K562 (cell line): ENCODE data around the gene PDGFRA. TPM values are rescaled to one million over a fixed set of nuclear protein-coding genes. Genes with fewer than 3 reads are reported as not detected.

Experiments used
- ATAC-seq: fragments of 200-7000 bp; cut with Tn5 transposase; 3 replicates; pipeline ENCODE4 v1.9.1; 2020; ENCODE audit warnings: moderate library complexity
- BruUV-seq: library from RNA; stranded (reverse); fragments of 400-500 nt; replicated peaks from 2 replicates; lab custom pipeline; 2021; lab: Mats Ljungman, UMichigan
- CTCF ChIA-PET: fragments of 300-600 bp; formaldehyde crosslinking; extraction: SDS; loops from one replicate; lab custom pipeline; 2021; ENCODE audit warnings: low intra/inter-chr PET ratio; lab: Yijun Ruan, JAX
- POLR2A ChIA-PET: fragments of 300-600, 350-650 bp; sonication (Branson Sonifier 250); formaldehyde crosslinking; extraction: SDS; loops from one replicate; lab custom pipeline; 2021; ENCODE audit warnings: antibody characterized with exemption, inconsistent platforms; lab: Yijun Ruan, JAX
- DNase-seq, 4 experiments: peaks; one replicate each; pipeline versions ENCODE4 v3.0.0 to v3.0.0-alpha.2; 2011 to 2018; ENCODE audit warnings: low spot score in 3 of 4, mixed read lengths in 3 of 4; ENCODE audit errors: extremely low read depth in 1 of 4
- FAIRE-seq: peaks from 2 replicates; lab custom pipeline; 2011; peaks lifted over from hg19 to GRCh38; lab: Jason Lieb, UNC
- H2AFZ ChIP-seq: 2 replicates; pipeline ENCODE4 v1.6.0; 2011; ENCODE audit warnings: low read depth, low read length, control low read depth, inconsistent platforms
- H3K27ac ChIP-seq: fragments of 200-600 bp; 3 replicates; pipeline ENCODE4 v1.8.0; 2011; ENCODE audit warnings: low read depth, mild to moderate bottlenecking, control low read depth, inconsistent platforms, low read length, moderate library complexity, mixed read lengths; ENCODE audit errors: extremely low read depth
- H3K27me3 ChIP-seq, 2 experiments: fragments of 300-600 bp in 1 of 2; 2 replicates in 1 of 2; 3 replicates in 1 of 2; pipeline versions ENCODE4 v1.6.0 to v1.8.0; 2011; ENCODE audit warnings: inconsistent platforms in 2 of 2, low read length in 2 of 2, mild to moderate bottlenecking in 1 of 2, mixed read lengths in 1 of 2, moderate library complexity in 1 of 2; ENCODE audit not compliant: control insufficient read depth in 2 of 2, insufficient read depth in 2 of 2
- H3K36me3 ChIP-seq: fragments of 300-600 bp; 3 replicates; pipeline ENCODE4 v1.8.0; 2011; ENCODE audit warnings: mild to moderate bottlenecking, low read length, inconsistent platforms; ENCODE audit not compliant: control insufficient read depth, insufficient read depth
- H3K4me1 ChIP-seq, 2 experiments: fragments of 200-600 bp in 1 of 2; replicated peaks in 1 of 2; 2 replicates in 1 of 2; 3 replicates in 1 of 2; pipeline versions ENCODE4 v1.5.1 to v1.8.0; 2011; ENCODE audit warnings: inconsistent platforms in 2 of 2, low read length in 2 of 2, mild to moderate bottlenecking in 1 of 2, mixed read lengths in 1 of 2, moderate library complexity in 1 of 2; ENCODE audit not compliant: control insufficient read depth in 2 of 2, insufficient read depth in 2 of 2
- H3K4me2 ChIP-seq: 2 replicates; pipeline ENCODE4 v1.6.1; 2011; ENCODE audit warnings: low read length, control low read depth, inconsistent platforms, mixed read lengths; ENCODE audit not compliant: insufficient read depth
- H3K4me3 ChIP-seq: fragments of 200-600 bp; sonication (generic), shearing (Covaris generic); 2 replicates; pipeline ENCODE4 v1.5.1; 2016; ENCODE audit warnings: control low read depth, inconsistent platforms
- H3K79me2 ChIP-seq: fragments of 200-600 bp; 3 replicates; pipeline ENCODE4 v1.8.0; 2011; ENCODE audit warnings: low read length, inconsistent platforms; ENCODE audit not compliant: control insufficient read depth, insufficient read depth
- H3K9ac ChIP-seq, 2 experiments: 2 replicates each; pipeline versions ENCODE4 v1.6.0 to v1.6.1; 2011; ENCODE audit warnings: low read depth in 2 of 2, low read length in 2 of 2, control low read depth in 1 of 2, inconsistent platforms in 1 of 2, mild to moderate bottlenecking in 1 of 2, mixed read lengths in 1 of 2; ENCODE audit not compliant: insufficient read depth in 1 of 2
- H3K9me1 ChIP-seq: one replicate; pipeline ENCODE4 v1.6.0; 2011; ENCODE audit warnings: inconsistent platforms, mild to moderate bottlenecking, low read length, moderate library complexity; ENCODE audit not compliant: control insufficient read depth, insufficient read depth
- H3K9me3 ChIP-seq: replicated peaks from 2 replicates; pipeline ENCODE4 v1.5.1; 2011; ENCODE audit warnings: low read depth, low read length, inconsistent platforms; ENCODE audit not compliant: control insufficient read depth, insufficient read depth
- H4K20me1 ChIP-seq: replicated peaks from 2 replicates; pipeline ENCODE4 v1.6.1; 2011; ENCODE audit warnings: low read length, inconsistent platforms, mixed read lengths; ENCODE audit not compliant: control insufficient read depth, insufficient read depth
- ADNP ChIP-seq: fragments of 200-800 bp; sonication (Bioruptor generic); IDR thresholded peaks from 2 replicates; pipeline ENCODE4 v1.6.1; 2016; ENCODE audit warnings: missing genetic modification characterization, missing compliant biosample characterization
- ARID3B ChIP-seq: fragments of 250-450 bp; sonication (Bioruptor Pico); IDR thresholded peaks from 2 replicates; pipeline ENCODE4 v1.4.0; 2020; ENCODE audit warnings: borderline replicate concordance
- DMBX1 ChIP-seq: fragments of 250-450 bp; sonication (Bioruptor Pico); IDR thresholded peaks from 2 replicates; pipeline ENCODE4 v1.8.0; 2022; ENCODE audit warnings: inconsistent platforms, mild to moderate bottlenecking, moderate library complexity, borderline replicate concordance
- FOXJ3 ChIP-seq: sonication (generic); formaldehyde crosslinking; IDR thresholded peaks from 2 replicates; pipeline ENCODE4 v1.4.0; 2020; ENCODE audit warnings: mild to moderate bottlenecking, missing genetic modification reagents
- FOXM1 ChIP-seq, 2 experiments: fragments of 450-650 bp in 1 of 2; sonication (generic) in 1 of 2; formaldehyde crosslinking in 1 of 2; IDR thresholded peaks; 2 replicates each; pipeline versions ENCODE4 v1.6.1 to v1.9.0; 2017 to 2022; ENCODE audit warnings: low read depth in 2 of 2, mild to moderate bottlenecking in 2 of 2, missing genetic modification reagents in 1 of 2, moderate library complexity in 1 of 2
- FOXP1 ChIP-seq: sonication (generic); formaldehyde crosslinking; IDR thresholded peaks from 2 replicates; pipeline ENCODE4 v1.8.0; 2022; ENCODE audit warnings: mild to moderate bottlenecking, missing genetic modification reagents
- JUNB ChIP-seq: fragments of 450-650 bp; formaldehyde crosslinking; conservative IDR thresholded peaks from 2 replicates; pipeline ENCODE4 v1.4.0; 2020; ENCODE audit warnings: mild to moderate bottlenecking
- MLLT1 ChIP-seq, 2 experiments: fragments of 450-650 bp; IDR thresholded peaks; 2 replicates each; pipeline ENCODE4 v1.6.1; 2016
- NCOA6 ChIP-seq: fragments of 450-650 bp; IDR thresholded peaks from 2 replicates; pipeline ENCODE4 v1.6.1; 2017; ENCODE audit warnings: mild to moderate bottlenecking
- RFX7 ChIP-seq: fragments of 250-450 bp; sonication (Bioruptor Pico); IDR thresholded peaks from 2 replicates; pipeline ENCODE4 v1.5.1; 2021; ENCODE audit warnings: mild to moderate bottlenecking
- RHOXF2B ChIP-seq: fragments of 250-450 bp; sonication (Bioruptor Pico); conservative IDR thresholded peaks from 2 replicates; pipeline ENCODE4 v1.5.1; 2021
- TARDBP ChIP-seq: fragments of 450-650 bp; IDR thresholded peaks from 2 replicates; pipeline ENCODE4 v1.6.1; 2016
- YBX1 ChIP-seq: fragments of 450-650 bp; IDR thresholded peaks from 2 replicates; pipeline ENCODE4 v1.7.1; 2016; ENCODE audit warnings: mild to moderate bottlenecking
- ZBTB1 ChIP-seq: sonication (generic); formaldehyde crosslinking; IDR thresholded peaks from 2 replicates; pipeline ENCODE4 v1.8.1; 2023; ENCODE audit warnings: missing genetic modification reagents, low read depth, mild to moderate bottlenecking, borderline replicate concordance
- ZBTB7A ChIP-seq: IDR thresholded peaks from 2 replicates; pipeline ENCODE4 v1.6.1; 2011; ENCODE audit warnings: low read depth, mild to moderate bottlenecking, low read length, moderate library complexity, borderline replicate concordance; ENCODE audit not compliant: control insufficient read depth
- ZC3H11A ChIP-seq: IDR thresholded peaks from 2 replicates; pipeline ENCODE4 v1.6.1; 2012; ENCODE audit warnings: low read depth, low read length, improper control_type of control experiment
- ZKSCAN8 ChIP-seq: fragments of 200-800 bp; sonication (Bioruptor generic); IDR thresholded peaks from 2 replicates; pipeline ENCODE4 v1.6.1; 2016; ENCODE audit warnings: missing genetic modification characterization, missing compliant biosample characterization
- ZNF12 ChIP-seq: sonication (generic); formaldehyde crosslinking; IDR thresholded peaks from 2 replicates; pipeline ENCODE4 v1.4.0; 2020; ENCODE audit warnings: mild to moderate bottlenecking, missing genetic modification reagents
- ZNF76 ChIP-seq: fragments of 250-450 bp; sonication (Bioruptor Pico); IDR thresholded peaks from 2 replicates; pipeline ENCODE4 v1.4.0; 2020; ENCODE audit warnings: mild to moderate bottlenecking, moderate library complexity, borderline replicate concordance
- WGBS: fragments of 100-300 bp; shearing (Covaris generic); methylation state at CpG from one replicate; pipeline ENCODE4 v1.1.6; 2016; ENCODE audit warnings: low coverage, mixed read lengths; ENCODE audit not compliant: insufficient coverage; ENCODE audit errors: missing lambda C conversion rate; 5-methylcytosine and 5-hydroxymethylcytosine counted together
- in situ Hi-C: fragments of 300-500 bp; cut with MboI; formaldehyde crosslinking; loops from 4 replicates; pipeline ENCODE4 v1.15.0; 2018; ENCODE audit warnings: inconsistent platforms, mixed read lengths
- intact Hi-C: fragments of 100-400 bp; cut with micrococcal nuclease; formaldehyde crosslinking; loops from 2 replicates; pipeline ENCODE4 v1.14.2; 2022
- polyA plus RNA-seq, 8 experiments: library from polyadenylated mRNA; depleted of rRNA in 4 of 8; stranded (reverse) in 5 of 8; unstranded in 3 of 8; fragments of >200 nt; fragmentation: Nextera tagmentation in 2 of 8; fragmentation: Illumina TruSeq in 1 of 8; extraction: Ambion mirVana in 2 of 8; extraction: Trizol in 1 of 8; gene quantifications; 2 replicates each; pipeline versions ENCODE4 v1.2.1 to v1.2.3, GENCODE V29; 2011 to 2014; ENCODE audit warnings: inconsistent platforms in 1 of 8, missing spikeins in 1 of 8
- total RNA-seq, 7 experiments: library from RNA; depleted of rRNA in 6 of 7; stranded (reverse); fragments of >200 nt in 6 of 7; fragmentation: Illumina TruSeq in 2 of 7; extraction: Trizol in 2 of 7; gene quantifications; 2 replicates each; pipeline versions ENCODE4 v1.2.1 to v1.2.3, GENCODE V29; 2011 to 2021; ENCODE audit warnings: low replicate concordance in 1 of 7

Gene PDGFRA
- total and polyA plus RNA-seq, 9 of the 15 experiments (the other 6 are each of a cell fraction or from before 2014, with no cell fraction given), result 0.40 TPM; not detected in 8

GRCh38 chr4:54184581-54184980 is 44.5 kb upstream of the PDGFRA start:
- TF ChIP-seq JUNB (CRISPR knock-in tag), result no peak
- no peak for TF ChIP-seq ZNF76 (CRISPR knock-in tag)
- TF ChIP-seq ZNF12 (CRISPR knock-in tag), result no peak
- TF ChIP-seq NCOA6, result no peak
- TF ChIP-seq ZKSCAN8 (CRISPR knock-in tag), result no peak
- no peak for TF ChIP-seq MLLT1 (IDR thresholded peaks at IDR 0.05)
- no peak for TF ChIP-seq TARDBP
- no peak for TF ChIP-seq FOXJ3 (CRISPR knock-in tag)
- TF ChIP-seq ZBTB1 (CRISPR knock-in tag), result no peak
- no peak for TF ChIP-seq FOXM1 (IDR thresholded peaks at IDR 0.05; ENCODE audit: low read depth)
- no peak for TF ChIP-seq FOXM1 (CRISPR knock-in tag; IDR thresholded peaks at IDR 0.05; ENCODE audit: low read depth)
- no peak for TF ChIP-seq RFX7 (CRISPR knock-in tag)
- TF ChIP-seq ZC3H11A, result no peak
- no peak for TF ChIP-seq ADNP
- no peak for TF ChIP-seq YBX1
- no peak for TF ChIP-seq RHOXF2B (CRISPR knock-in tag)
- TF ChIP-seq DMBX1 (CRISPR knock-in tag), result no peak
- no peak for TF ChIP-seq FOXP1
- TF ChIP-seq ZBTB7A, result no peak
- no peak for TF ChIP-seq ARID3B (CRISPR knock-in tag)
- FAIRE-seq (no peak), DNase-seq (no peak), ATAC-seq (no peak)
- 0% methylated on average over 3 of the region's 3 CpGs for WGBS
- no peak overlapping the region for H3K4me3 ChIP-seq
- H2AFZ ChIP-seq, result no peak overlapping the region
- no peak overlapping the region for H3K4me2 ChIP-seq
- no TSS peak for BruUV-seq
- no peak overlapping the region for H3K27ac ChIP-seq
- peaks cover 0 to 19% of the 10 kb centered on the region in 2 experiments; a peak in 3 of 5 replicates for H3K27me3 ChIP-seq
- no peaks in the 10 kb centered on the region for H3K9me3 ChIP-seq
- H3K9me1 ChIP-seq, result no peaks in the 10 kb centered on the region
- in situ Hi-C loops, result no loop called here
- H3K79me2 ChIP-seq, result no peaks in the 10 kb centered on the region
- no peak overlapping the region for H3K9ac ChIP-seq
- CTCF ChIA-PET, result no interaction called here
- POLR2A ChIA-PET, result no interaction called here
- intact Hi-C loops, result no loop called here
- no peaks in the 10 kb centered on the region for H4K20me1 ChIP-seq
- H3K4me1 ChIP-seq, result no peaks in the 10 kb centered on the region
- no peaks in the 10 kb centered on the region for H3K36me3 ChIP-seq
